GM21526 (cell line): ENCODE measurements around the gene TMEM222.

ENCODE experiments used
- ATAC-seq: cut with Tn5 transposase; IDR thresholded peaks from one replicate; pipeline ENCODE4 v1.9.1; 2021; ENCODE audit warnings: moderate library complexity; ENCODE audit not compliant: unreplicated experiment, low FRiP score

The TMEM222 gene

GRCh38 chr1:27358038-27358927 lies 36.3 kb downstream of the TMEM222 start:
- ATAC-seq: no peak

GRCh38 chr1:27358928-27359313 lies 37.0 kb downstream of the TMEM222 start:
- no peak for ATAC-seq

- ATAC-seq: no peak
These were observed 37.8 kb downstream of the TMEM222 start for GRCh38 chr1:27359822-27360158.

- no peak for ATAC-seq
These were observed 38.4 kb downstream of the TMEM222 start for GRCh38 chr1:27360159-27361043.

- ATAC-seq: no peak
These were observed 39.1 kb downstream of the TMEM222 start for GRCh38 chr1:27361044-27361402.

- ATAC-seq: no peak
These were observed 39.6 kb downstream of the TMEM222 start for GRCh38 chr1:27361553-27361952.

GRCh38 chr1:27363766-27364695 lies 42.1 kb downstream of the TMEM222 start:
- ATAC-seq: no peak

- ATAC-seq: no peak
These were observed 42.9 kb downstream of the TMEM222 start for GRCh38 chr1:27364696-27365371.

- ATAC-seq: no peak
These were observed 43.6 kb downstream of the TMEM222 start for GRCh38 chr1:27365372-27366112.

GRCh38 chr1:27366113-27366410 lies 44.1 kb downstream of the TMEM222 start:
- no peak for ATAC-seq

- ATAC-seq: no peak
These were observed 44.6 kb downstream of the TMEM222 start, which contains the start of gene MAP3K6 for GRCh38 chr1:27366411-27367159. Gene MAP3K6 (minus strand): TSS chr1:27366961. CDS start chr1:27366597, 364 bp downstream.

- ATAC-seq: no peak
These were observed 45.2 kb downstream of the TMEM222 start for GRCh38 chr1:27367160-27367650.

GRCh38 chr1:27368869-27369582 lies 47.1 kb downstream of the TMEM222 start:
- ATAC-seq: no peak

GRCh38 chr1:27372022-27372807 lies 50.3 kb downstream of the TMEM222 start:
- ATAC-seq: no peak

GRCh38 chr1:27372808-27373690 lies 51.1 kb downstream of the TMEM222 start:
- ATAC-seq: no peak
